Right cardiac atrium (tissue), 5 donors: ENCODE data around the gene HM13. TPM values are rescaled to one million over a fixed set of nuclear protein-coding genes. Genes with fewer than 3 reads are reported as not detected.
"Not testable (repeated sequence)": the region's sequence is repeated elsewhere in the genome, so short reads cannot be mapped to it uniquely, and the experiment has no call there.

Experiments used
- ATAC-seq, 2 donors: fragments of 200-7000 bp; cut with Tn5 transposase; one replicate each; pipeline versions ENCODE4 v1.8.0 to v1.9.1; 2020; ENCODE audit warnings: moderate library complexity in 2 of 2, mild to moderate bottlenecking in 1 of 2
- DNase-seq, 3 donors: peaks; one replicate each; pipeline ENCODE4 v3.0.0-alpha.2; 2020
- H3K27ac ChIP-seq: one replicate; pipeline ENCODE4 v1.5.1; 2013; ENCODE audit warnings: mild to moderate bottlenecking, low read length, control low read depth, moderate library complexity
- H3K27me3 ChIP-seq: one replicate; pipeline ENCODE4 v1.6.1; 2013; ENCODE audit not compliant: control insufficient read depth, insufficient read depth
- H3K4me1 ChIP-seq: one replicate; pipeline ENCODE4 v1.6.1; 2013; ENCODE audit warnings: low read length; ENCODE audit not compliant: control insufficient read depth, insufficient read depth
- H3K4me3 ChIP-seq: one replicate; pipeline ENCODE4 v1.5.1; 2013; ENCODE audit warnings: low read length, control low read depth
- H3K9me3 ChIP-seq: one replicate; pipeline ENCODE4 v1.6.1; 2013; ENCODE audit warnings: low read length; ENCODE audit not compliant: control insufficient read depth
- WGBS: extraction: QIAGEN DNeasy Blood & Tissue Kit; methylation state at CpG from one replicate; pipeline ENCODE4 v1.1.7; 2013; 5-methylcytosine and 5-hydroxymethylcytosine counted together
- intact Hi-C, 4 donors: fragments of 100-400 bp; cut with DNase I; formaldehyde crosslinking; loops; one replicate each; pipeline versions ENCODE4 v1.11.0 to v1.14.0; 2022 to 2023
- polyA plus RNA-seq: library from polyadenylated mRNA; stranded (reverse); fragments of 200-250 nt; gene quantifications from one replicate; pipeline ENCODE4 v1.2.3, GENCODE V29; 2013
- total RNA-seq, 4 donors: library from RNA; stranded (reverse); fragmentation: NEBNext Ultra II Directional; extraction: Animal tissue kit (Norgen Biotek cat#: 25700); gene quantifications; one replicate each; pipeline ENCODE4 v1.2.1, GENCODE V29; 2021
- donor health status: healthy with polysubstance abuse.
- donor health status: DM: no; HTN: yes; CAD: no.
- donor health status: DM: no; HTN: no; CAD: no.
- donor health status: DM: no; HTN: yes; CAD: no; lungs with severe emphysema.
- donor health status: DM: yes; HTN: yes; CAD: no.

HM13 gene
- total and polyA plus RNA-seq, 5 donors, result 40.0 to 80.2 (median 60.9) TPM

GRCh38 chr20:31574986-31575385, 60.7 kb downstream of the HM13 start:
- H3K27ac ChIP-seq, ATAC-seq: not testable (repeated sequence)

GRCh38 chr20:31576751-31577150, 62.5 kb downstream of the HM13 start:
- no peaks in the 10 kb centered on the region for H3K27me3 ChIP-seq
- H3K9me3 ChIP-seq, result no peaks in the 10 kb centered on the region
- WGBS, result 97% methylated on average over 2 of the region's 2 CpGs
- no peak overlapping the region for H3K4me3 ChIP-seq
- H3K27ac ChIP-seq, result no peak overlapping the region
- H3K4me1 ChIP-seq, result peaks cover 4% of the 10 kb centered on the region
- intact Hi-C loops, result no loop called here
- no peak for ATAC-seq
- DNase-seq, result peak in 1 of 3 donors; percentile 3

More at GRCh38 chr20:31574986-31575385, 60.7 kb downstream of the HM13 start:
- H3K4me1 ChIP-seq, DNase-seq, H3K9me3 ChIP-seq, H3K4me3 ChIP-seq, H3K27me3 ChIP-seq, intact Hi-C loops: not testable (repeated sequence)
- 95% methylated on average over 10 of the region's 10 CpGs for WGBS

DNA sequence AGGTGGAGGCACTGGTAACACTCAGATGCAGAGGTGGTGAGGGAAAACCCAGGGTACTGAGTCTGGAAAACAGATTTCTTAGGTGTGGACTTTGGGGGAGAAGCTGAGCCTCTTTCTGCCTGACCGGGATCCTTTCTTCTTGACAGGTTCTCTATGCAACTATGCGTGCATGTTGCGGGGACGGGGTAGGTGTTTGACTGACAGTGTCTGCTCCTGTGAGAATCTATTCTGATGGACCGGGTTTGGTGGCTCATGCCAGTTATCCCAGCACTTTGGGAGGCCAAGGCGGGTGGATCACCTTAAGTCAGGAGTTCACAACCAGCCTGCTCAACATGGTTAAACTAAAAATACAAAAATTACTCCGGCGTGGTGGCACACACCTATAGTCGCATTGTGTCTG, 63.0 kb downstream of the HM13 start:
- WGBS, result 88% methylated on average over 9 of the region's 9 CpGs
- ATAC-seq, result no peak
- no peaks in the 10 kb centered on the region for H3K9me3 ChIP-seq
- no peak for DNase-seq
- intact Hi-C loops, result no loop called here
- peaks cover 2% of the 10 kb centered on the region for H3K4me1 ChIP-seq
- H3K4me3 ChIP-seq, result no peak overlapping the region
- H3K27ac ChIP-seq, result no peak overlapping the region
- H3K27me3 ChIP-seq, result no peaks in the 10 kb centered on the region

DNA sequence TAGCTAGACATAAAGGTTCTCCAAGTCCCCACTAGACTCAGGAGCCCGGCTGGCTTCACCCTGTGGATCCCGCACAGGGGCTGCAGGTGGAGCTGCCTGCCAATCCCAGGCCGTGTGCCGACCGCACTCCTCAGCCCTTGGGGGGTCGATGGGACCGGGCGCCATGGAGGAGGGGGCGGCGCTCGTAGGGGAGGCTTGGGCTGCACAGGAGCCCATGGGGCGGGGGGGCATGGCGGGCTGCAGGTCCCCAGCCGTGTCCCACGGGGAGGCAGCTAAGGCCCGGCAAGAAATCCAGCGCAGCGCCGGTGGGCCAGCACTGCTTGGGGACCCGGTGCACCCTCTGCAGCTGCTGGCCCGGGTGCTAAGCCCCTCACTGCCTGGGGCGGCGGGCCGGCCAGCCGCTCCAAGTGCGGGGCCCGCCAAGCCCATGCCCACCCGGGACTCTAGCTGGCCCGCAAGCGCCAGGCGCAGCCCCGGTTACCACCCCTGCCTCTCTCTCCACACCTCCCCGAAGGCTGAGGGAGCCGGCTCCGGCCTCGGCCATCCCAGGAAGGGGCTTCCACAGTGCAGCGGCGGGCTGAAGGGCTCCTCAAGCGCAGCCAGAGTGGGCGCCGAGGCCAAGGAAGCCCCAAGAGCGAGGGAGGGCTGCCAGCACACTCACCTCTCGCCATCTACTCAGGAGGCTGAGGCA, 64.4 kb downstream of the HM13 start:
- 95% methylated on average over 43 of the region's 43 CpGs for WGBS
- intact Hi-C loops, result no loop called here

DNA sequence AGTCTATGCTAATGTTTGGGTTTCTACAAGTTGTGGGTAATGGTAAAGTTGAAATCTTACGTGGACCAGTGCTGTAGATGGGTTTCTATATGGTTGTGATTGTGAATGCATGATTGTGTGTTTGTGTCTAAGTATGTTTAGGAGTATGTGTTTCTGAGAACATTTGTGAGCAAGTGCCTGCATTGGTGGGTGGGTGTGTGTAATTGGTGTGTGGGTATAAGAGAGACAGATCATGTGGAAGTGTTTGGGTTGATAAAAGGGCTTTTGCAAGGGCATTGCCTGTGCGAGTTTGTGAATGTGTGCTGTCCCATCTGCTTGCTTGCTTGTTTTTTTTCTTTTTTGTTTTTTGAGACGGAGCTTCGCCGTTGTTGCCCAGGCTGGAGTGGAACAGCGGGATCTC, 65.0 kb downstream of the HM13 start:
- H3K27ac ChIP-seq, result no peak overlapping the region
- no peak overlapping the region for H3K4me3 ChIP-seq
- ATAC-seq (no peak), DNase-seq (no peak)
- H3K27me3 ChIP-seq, result no peaks in the 10 kb centered on the region
- intact Hi-C loops, result no loop called here
- WGBS, result 96% methylated on average over 6 of the region's 6 CpGs
- no peaks in the 10 kb centered on the region for H3K9me3 ChIP-seq
- H3K4me1 ChIP-seq, result no peaks in the 10 kb centered on the region

More for the DNA sequence above, 64.4 kb downstream of the HM13 start:
- Histone ChIP-seq H3K27ac (no peak overlapping the region), H3K4me1 (no peaks in the 10 kb centered on the region), H3K4me3 (no peak overlapping the region), H3K27me3 (no peaks in the 10 kb centered on the region), H3K9me3 (no peaks in the 10 kb centered on the region)
- ATAC-seq, result no peak
- DNase-seq, result peak in 2 of 3 donors; percentile 44 to 60

- H3K9me3 ChIP-seq, H3K4me1 ChIP-seq, H3K4me3 ChIP-seq, H3K27ac ChIP-seq, H3K27me3 ChIP-seq, intact Hi-C loops, ATAC-seq: not testable (repeated sequence)
- DNase-seq, result peak in 2 of 3 donors; percentile 24 to 41
- 97% methylated on average over 17 of the region's 17 CpGs for WGBS
Measured at GRCh38 chr20:31579941-31580651, 65.9 kb downstream of the HM13 start.

DNA sequence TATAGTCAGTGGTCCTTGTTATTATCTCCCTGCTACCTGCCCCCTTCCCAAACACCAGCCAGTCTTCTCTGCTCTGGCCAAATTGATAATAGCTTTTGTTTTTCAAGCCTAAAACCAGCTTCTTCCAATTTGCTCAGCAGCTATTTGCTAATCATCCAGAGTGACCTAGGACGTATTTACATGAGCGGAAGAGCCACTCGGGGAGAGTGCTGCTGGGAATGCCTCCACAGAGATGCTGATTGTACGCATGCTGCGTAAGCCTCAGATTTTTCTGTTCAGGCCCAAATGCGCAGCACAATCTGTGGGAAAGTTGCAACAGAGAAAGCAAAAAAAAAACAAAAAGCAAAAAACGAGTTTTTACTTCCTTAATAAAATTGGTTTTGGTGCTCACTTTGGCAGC, 66.5 kb downstream of the HM13 start:
- DNase-seq (peak in 2 of 3 donors; percentile 51 to 55), ATAC-seq (peak; percentile 48 to 65)
- Histone ChIP-seq H3K9me3 (no peaks in the 10 kb centered on the region), H3K4me3 (no peak overlapping the region), H3K27me3 (no peaks in the 10 kb centered on the region), H3K27ac (no peak overlapping the region), H3K4me1 (no peaks in the 10 kb centered on the region)
- 72% methylated on average over 7 of the region's 7 CpGs for WGBS
- intact Hi-C loops, result no loop called here

DNA sequence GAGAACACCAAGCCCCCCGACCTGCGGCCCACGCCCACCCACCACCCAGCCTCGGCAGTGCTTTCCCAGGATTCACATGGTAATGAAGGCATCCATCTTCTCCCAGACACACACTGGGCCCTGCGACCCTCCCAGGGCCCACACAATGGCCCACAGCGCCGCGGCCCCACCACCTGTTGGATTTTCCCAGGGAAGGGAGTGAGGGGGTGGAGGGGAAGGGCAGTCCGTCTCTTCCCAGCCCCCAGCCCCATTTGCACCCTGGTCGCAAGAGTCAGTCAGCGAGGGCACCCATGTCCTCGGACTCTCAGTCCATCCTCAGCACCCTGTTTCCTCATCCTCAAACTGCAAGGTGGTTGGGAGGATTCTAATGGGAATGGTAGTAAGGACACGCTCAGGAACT, 67.1 kb downstream of the HM13 start:
- Histone ChIP-seq H3K4me3 (no peak overlapping the region), H3K27ac (no peak overlapping the region), H3K4me1 (no peaks in the 10 kb centered on the region), H3K9me3 (no peaks in the 10 kb centered on the region), H3K27me3 (no peaks in the 10 kb centered on the region)
- DNase-seq (peak in 2 of 3 donors; percentile 11 to 43), ATAC-seq (no peak)
- WGBS, result 87% methylated on average over 13 of the region's 13 CpGs
- intact Hi-C loops, result no loop called here

GRCh38 chr20:31587545-31588389, 73.5 kb downstream of the HM13 start:
- ATAC-seq, result peak; percentile 90 to 94
- WGBS, result 2% methylated on average over 76 of the region's 76 CpGs
- intact Hi-C loops, result no loop called here
- Histone ChIP-seq H3K4me3 (peak overlapping the region; percentile 38), H3K27me3 (no peaks in the 10 kb centered on the region), H3K27ac (peak overlapping the region; percentile 67), H3K4me1 (no peaks in the 10 kb centered on the region), H3K9me3 (no peaks in the 10 kb centered on the region)
- peak; percentile 80 to 91 (median 87) for DNase-seq

DNA sequence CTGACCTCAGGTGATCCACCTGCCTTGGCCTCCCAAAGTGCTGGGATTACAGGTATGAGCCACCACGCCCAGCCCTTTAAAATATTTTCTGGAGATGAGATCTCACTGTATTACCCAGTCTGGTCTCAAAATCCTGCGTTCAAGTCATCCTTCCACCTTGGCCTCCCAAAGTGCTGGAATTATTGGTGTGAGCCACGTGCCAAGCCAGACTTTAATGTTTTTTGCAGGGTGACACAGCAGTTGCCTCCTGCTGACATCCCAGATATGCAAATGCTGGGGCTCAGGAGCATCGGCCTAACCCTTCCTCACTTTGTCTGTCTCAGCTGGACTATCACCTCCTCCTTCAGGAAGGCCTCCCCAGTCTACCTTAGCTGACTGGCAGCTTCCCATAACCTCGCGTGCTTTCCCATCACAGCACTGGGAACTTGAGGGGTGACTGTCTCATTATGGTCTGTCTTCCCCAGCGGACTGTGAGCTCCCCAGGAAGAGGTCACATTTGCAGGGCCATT, 76.5 kb downstream of the HM13 start:
- Histone ChIP-seq H3K4me3 (no peak overlapping the region), H3K4me1 (peaks cover 4% of the 10 kb centered on the region), H3K27me3 (no peaks in the 10 kb centered on the region), H3K9me3 (no peaks in the 10 kb centered on the region), H3K27ac (peak overlapping the region; percentile 82)
- WGBS, result 86% methylated on average over 7 of the region's 7 CpGs
- DNase-seq (peak in 1 of 3 donors; percentile 13), ATAC-seq (no peak)
- intact Hi-C loops, result no loop called here
